ENCODE results near the gene CSNK1A1L. TPM values are rescaled to one million over a fixed set of nuclear protein-coding genes. Genes with fewer than 3 reads are reported as not detected.

The CSNK1A1L gene
- total RNA-seq, 1 donor from 2014 or later, result not detected

- intact Hi-C loops (cut with micrococcal nuclease), result loop anchor here (1.0 kb wide), 1 partner anchor 493 kb away; no protein-coding TSS in a partner anchor
- ATAC-seq (peak; percentile 63), DNase-seq (no peak)
These were observed 3.7 kb upstream of the CSNK1A1L start for GRCh38 chr13:37109051-37109678.

DNA sequence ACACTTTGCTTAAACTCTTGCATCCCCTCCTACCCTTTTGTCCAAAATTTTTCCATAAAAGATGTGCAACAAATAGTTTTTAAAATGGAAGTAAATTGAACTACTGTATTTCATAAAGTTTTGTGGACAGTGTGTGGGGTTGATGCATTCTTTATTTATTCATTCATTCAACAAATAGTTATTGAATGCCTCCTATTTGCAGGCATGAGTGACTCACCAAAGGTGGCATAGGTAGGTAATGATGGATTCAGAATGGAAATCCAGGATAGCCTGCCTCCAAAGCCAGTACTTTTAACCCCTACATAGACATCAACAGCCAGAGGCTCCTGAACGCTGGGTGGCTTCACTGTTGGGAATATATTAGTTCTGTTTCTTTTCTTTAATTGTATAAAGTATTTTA lies 2.4 kb upstream of the CSNK1A1L start:
- DNase-seq, result no peak
- intact Hi-C loops (cut with micrococcal nuclease), result no loop called here
- ATAC-seq, result no peak

- DNase-seq, result no peak
- no peak for ATAC-seq
- intact Hi-C loops (cut with micrococcal nuclease), result no loop called here
These were observed 2.0 kb upstream of the CSNK1A1L start for GRCh38 chr13:37107456-37107855.

GRCh38 chr13:37106642-37107041 lies 1.2 kb upstream of the CSNK1A1L start:
- intact Hi-C loops (cut with micrococcal nuclease), result no loop called here
- DNase-seq (no peak), ATAC-seq (no peak)

- ATAC-seq (no peak), DNase-seq (no peak)
- intact Hi-C loops (cut with micrococcal nuclease), result no loop called here
These were observed 2.6 kb downstream of the CSNK1A1L start for GRCh38 chr13:37102896-37103295.

DNA sequence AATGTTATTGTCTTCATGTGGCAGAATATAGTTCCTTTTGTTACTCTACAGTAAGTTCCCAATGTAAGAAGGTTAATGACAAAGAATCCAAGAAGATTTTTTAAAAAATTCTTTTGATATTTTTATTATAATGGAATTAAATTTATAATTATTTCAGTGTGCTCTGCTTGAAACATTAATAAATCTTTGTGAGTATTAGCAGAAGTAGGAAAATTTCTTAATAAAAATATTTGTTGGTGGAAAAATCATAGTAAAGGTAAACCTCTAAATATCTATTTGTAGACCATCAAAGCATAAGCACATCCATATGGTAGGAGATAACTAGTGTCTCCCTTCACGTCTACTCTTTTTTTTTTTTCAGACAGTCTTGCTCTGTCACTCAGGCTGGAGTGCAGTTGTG lies 4.3 kb downstream of the CSNK1A1L start:
- intact Hi-C loops (cut with micrococcal nuclease), result no loop called here
- DNase-seq (no peak), ATAC-seq (no peak)

GRCh38 chr13:37100731-37101130 lies 4.7 kb downstream of the CSNK1A1L start:
- ATAC-seq (no peak), DNase-seq (no peak)
- intact Hi-C loops (cut with micrococcal nuclease), result no loop called here

DNA sequence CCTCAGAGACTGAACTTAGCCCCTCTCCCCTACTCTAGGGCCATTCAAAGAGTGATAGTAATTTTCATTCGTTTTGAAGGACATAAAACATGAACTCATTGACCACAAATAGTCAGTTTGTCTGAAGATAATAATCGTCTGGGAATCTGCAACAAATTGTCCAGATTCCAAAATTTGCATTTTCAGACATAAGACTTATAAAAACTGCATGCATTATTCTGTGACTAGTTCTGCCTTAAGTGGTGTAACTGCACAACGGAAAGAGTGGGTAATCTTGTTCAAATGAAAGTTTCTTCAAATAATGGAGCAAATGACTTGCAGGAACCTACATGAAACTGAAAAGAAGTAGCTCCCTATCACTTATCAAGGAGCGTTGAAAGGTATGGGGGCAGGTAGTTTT lies 8.4 kb downstream of the CSNK1A1L start:
- no peak for DNase-seq
- no peak for ATAC-seq
- intact Hi-C loops (cut with micrococcal nuclease), result no loop called here

GRCh38 chr13:37094840-37095239 lies 10.6 kb downstream of the CSNK1A1L start:
- intact Hi-C loops (cut with micrococcal nuclease), result no loop called here
- ATAC-seq, result no peak
- no peak for DNase-seq

GRCh38 chr13:37094099-37094498 lies 11.4 kb downstream of the CSNK1A1L start:
- DNase-seq, result no peak
- intact Hi-C loops (cut with micrococcal nuclease), result no loop called here
- no peak for ATAC-seq

DNA sequence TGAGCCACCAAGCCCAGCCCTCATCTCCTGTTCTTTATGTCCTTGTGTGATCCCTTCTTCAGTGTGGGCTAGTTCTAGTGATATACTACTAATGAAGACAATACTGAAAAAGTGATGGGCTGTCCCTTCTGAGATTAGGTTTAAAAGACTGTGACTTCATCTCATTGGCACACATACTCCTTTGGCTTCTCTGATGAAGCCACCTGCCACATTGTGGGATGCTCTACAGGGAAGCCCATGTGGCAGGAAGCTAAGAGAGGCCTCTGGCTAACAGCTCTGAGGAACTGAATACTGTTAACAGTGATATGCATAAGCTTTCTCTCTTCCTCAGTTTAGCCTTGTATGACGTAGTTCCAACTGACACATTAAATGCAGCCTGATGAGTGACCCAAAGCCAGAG lies 13.6 kb downstream of the CSNK1A1L start:
- no peak for DNase-seq
- ATAC-seq, result no peak
- intact Hi-C loops (cut with micrococcal nuclease), result no loop called here

- intact Hi-C loops (cut with micrococcal nuclease), result no loop called here
- DNase-seq, result no peak
- ATAC-seq, result no peak
These were observed 14.6 kb downstream of the CSNK1A1L start for GRCh38 chr13:37090912-37091311.

DNA sequence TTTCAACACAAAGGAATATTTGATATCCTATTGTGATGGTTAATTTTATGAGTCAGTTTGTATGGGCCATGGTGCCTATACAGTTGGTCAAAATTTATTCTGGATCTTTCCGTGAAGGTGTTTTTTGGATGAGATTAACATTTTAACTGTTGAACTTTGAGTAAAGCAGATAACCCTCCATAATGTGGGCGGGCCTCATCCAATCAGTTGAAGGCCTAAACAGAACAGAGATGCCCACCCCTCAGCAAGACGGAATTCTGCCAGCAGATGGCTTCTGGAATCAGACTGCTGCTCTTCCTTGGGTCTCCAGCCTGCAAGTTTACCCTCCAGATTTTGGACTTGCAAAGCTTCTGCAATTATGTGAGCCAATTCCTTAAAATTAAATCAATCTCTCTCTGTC lies 16.0 kb downstream of the CSNK1A1L start:
- no peak for ATAC-seq
- intact Hi-C loops (cut with micrococcal nuclease), result no loop called here
- DNase-seq, result no peak

DNA sequence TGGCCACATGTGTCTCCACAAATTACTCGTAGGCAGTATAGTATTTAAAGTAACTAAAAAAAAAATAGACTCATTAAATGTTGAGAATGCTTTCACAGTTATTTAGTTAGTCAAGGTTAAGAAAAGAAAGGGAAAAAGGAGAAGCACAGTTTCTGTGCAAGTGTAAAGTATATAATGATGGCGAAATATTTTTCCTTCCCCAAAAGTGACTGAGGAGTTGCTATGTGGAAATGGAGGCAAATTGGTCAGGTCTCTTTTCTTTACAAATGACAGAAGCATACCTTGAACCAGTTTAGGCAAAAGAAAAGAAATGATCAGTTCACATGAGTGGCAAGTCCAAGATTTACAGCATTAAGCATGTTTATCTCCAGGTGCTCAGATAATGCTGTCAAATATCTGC lies 18.0 kb downstream of the CSNK1A1L start:
- no peak for DNase-seq
- intact Hi-C loops (cut with micrococcal nuclease), result no loop called here
- no peak for ATAC-seq

DNA sequence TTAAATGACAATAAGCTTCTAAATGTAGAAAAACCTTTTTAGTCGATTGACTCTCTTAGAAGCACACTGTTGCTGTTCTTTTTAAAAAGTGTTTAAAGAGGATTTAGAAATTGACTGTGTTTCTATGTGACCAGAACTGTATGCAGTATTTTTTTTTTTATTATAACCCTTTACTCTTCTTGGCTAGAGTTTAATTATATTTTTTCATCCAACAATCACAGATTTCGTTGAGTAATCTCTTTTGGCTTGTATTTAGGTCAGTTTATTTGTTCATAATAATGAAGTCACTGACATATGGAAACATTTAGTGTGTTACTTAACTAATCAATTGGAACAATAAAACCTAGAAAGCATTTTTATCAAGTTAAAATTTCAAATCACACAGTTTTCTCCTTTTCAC lies 19.9 kb downstream of the CSNK1A1L start:
- DNase-seq, result no peak
- ATAC-seq, result no peak
- intact Hi-C loops (cut with micrococcal nuclease), result no loop called here

DNA sequence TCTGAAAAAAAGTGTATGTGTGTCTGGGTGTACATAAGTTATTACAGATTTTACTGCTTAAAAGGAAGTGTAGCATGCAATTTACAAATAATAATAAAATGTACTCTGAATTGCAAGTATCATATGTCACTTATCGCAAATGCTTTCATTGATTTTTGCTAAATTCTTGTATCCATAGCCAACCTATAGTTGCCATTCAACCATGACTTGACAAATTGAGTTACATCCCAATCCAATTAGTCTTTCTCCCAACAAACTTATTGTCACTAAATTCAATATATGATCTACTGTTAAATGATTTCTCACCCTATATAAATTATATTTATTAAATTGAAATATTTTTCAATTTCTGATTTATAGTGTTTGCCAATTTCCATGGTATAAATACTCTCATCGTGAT lies 28.6 kb downstream of the CSNK1A1L start:
- ATAC-seq (no peak), DNase-seq (no peak)
- intact Hi-C loops (cut with micrococcal nuclease), result no loop called here

- no peak for ATAC-seq
- intact Hi-C loops (cut with micrococcal nuclease), result no loop called here
- DNase-seq, result no peak
These were observed 30.3 kb downstream of the CSNK1A1L start for GRCh38 chr13:37075164-37075563.

- DNase-seq (no peak), ATAC-seq (peak; percentile 23)
- intact Hi-C loops (cut with micrococcal nuclease), result no loop called here
These were observed 30.8 kb downstream of the CSNK1A1L start for GRCh38 chr13:37074703-37075102.

GRCh38 chr13:37072024-37072423 lies 33.4 kb downstream of the CSNK1A1L start:
- DNase-seq (no peak), ATAC-seq (no peak)
- intact Hi-C loops (cut with micrococcal nuclease), result no loop called here

DNA sequence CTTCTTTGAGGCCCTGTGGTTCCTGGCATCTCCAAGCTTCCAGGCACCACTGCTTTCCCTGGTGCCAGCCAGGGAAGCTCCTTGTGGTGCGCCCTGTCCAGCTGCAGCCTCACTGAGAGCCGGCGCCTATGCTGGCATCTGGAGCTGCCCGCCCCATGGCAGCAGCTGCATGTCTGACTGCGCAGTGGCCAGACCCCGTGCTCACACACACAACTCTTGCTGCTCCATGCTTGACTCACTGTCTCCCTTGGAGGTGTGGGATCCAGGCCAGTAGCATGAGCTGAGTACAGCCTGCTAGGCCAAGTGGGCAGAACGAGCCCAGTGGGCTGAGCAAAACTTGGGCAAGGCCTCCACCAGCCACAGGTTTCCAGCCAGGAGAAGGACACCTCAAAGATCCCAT lies 34.5 kb downstream of the CSNK1A1L start:
- DNase-seq (no peak), ATAC-seq (no peak)
- intact Hi-C loops (cut with micrococcal nuclease), result no loop called here

DNA sequence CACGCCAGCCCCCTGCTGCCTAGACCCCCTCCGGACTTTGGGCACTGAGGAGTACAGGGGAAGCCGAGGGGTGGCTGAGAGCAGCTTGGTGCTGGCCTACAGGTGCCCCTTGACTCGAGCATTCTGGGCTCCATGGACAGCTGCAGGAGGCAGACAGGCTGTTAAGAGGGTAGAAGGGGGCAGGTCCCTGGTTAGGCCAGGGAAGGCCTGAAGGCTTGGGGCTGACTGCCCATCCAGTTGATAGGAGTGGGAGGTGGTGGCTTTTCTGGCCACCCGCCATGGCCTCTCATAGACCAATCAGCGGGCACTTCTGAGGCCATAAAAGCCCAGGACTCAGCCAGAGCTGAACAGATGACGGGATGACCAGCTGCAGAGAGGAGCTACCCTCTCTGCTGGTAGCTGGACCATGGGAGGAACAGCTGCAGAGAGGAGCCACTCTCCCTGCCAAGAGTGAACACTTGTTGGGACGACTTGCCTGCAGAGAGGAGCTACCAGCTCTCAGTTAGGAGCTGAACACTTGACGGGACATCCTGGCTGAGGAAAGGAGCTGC lies 35.2 kb downstream of the CSNK1A1L start:
- no peak for ATAC-seq
- intact Hi-C loops (cut with micrococcal nuclease), result no loop called here
- no peak for DNase-seq

All from left ventricle myocardium superior (tissue), 1 donor.